SJSA1 (cell line): Measurements from ENCODE around the gene PLEKHO2. TPM values are rescaled to one million over a fixed set of nuclear protein-coding genes. Genes with fewer than 3 reads are reported as not detected.

ENCODE experiments used
- DNase-seq, 2 experiments: peaks; one replicate each; pipeline ENCODE4 v3.0.0-alpha.2; 2015 to 2020; ENCODE audit warnings: low spot score in 2 of 2, low read depth in 1 of 2
- H3K27ac ChIP-seq: fragments of 250-450 bp; sonication (Bioruptor Pico); 2 replicates; pipeline ENCODE4 v1.5.1; 2020; ENCODE audit warnings: mild to moderate bottlenecking, moderate library complexity
- H3K27me3 ChIP-seq: fragments of 250-450 bp; sonication (Bioruptor Pico); replicated peaks from 2 replicates; pipeline ENCODE4 v1.5.1; 2020; ENCODE audit warnings: mild to moderate bottlenecking, moderate library complexity
- H3K36me3 ChIP-seq: fragments of 250-450 bp; sonication (Bioruptor Pico); 2 replicates; pipeline ENCODE4 v1.5.1; 2020; ENCODE audit warnings: mild to moderate bottlenecking
- H3K4me1 ChIP-seq: fragments of 250-450 bp; sonication (Bioruptor Pico); replicated peaks from 2 replicates; pipeline ENCODE4 v1.6.1; 2021; ENCODE audit warnings: mild to moderate bottlenecking
- H3K4me3 ChIP-seq: fragments of 250-450 bp; sonication (Bioruptor Pico); 2 replicates; pipeline ENCODE4 v1.5.1; 2020; ENCODE audit warnings: mild to moderate bottlenecking
- H3K9me3 ChIP-seq: fragments of 250-450 bp; sonication (Bioruptor Pico); replicated peaks from 2 replicates; pipeline ENCODE4 v1.5.1; 2020; ENCODE audit warnings: mild to moderate bottlenecking
- total RNA-seq: library from RNA; depleted of rRNA; stranded (reverse); fragments of >200 nt; shearing (Covaris generic); gene quantifications from 2 replicates; pipeline ENCODE4 v1.2.3, GENCODE V29; 2014

The PLEKHO2 gene
- total RNA-seq, 1 experiment from 2014 or later, result 21.4 TPM

DNA sequence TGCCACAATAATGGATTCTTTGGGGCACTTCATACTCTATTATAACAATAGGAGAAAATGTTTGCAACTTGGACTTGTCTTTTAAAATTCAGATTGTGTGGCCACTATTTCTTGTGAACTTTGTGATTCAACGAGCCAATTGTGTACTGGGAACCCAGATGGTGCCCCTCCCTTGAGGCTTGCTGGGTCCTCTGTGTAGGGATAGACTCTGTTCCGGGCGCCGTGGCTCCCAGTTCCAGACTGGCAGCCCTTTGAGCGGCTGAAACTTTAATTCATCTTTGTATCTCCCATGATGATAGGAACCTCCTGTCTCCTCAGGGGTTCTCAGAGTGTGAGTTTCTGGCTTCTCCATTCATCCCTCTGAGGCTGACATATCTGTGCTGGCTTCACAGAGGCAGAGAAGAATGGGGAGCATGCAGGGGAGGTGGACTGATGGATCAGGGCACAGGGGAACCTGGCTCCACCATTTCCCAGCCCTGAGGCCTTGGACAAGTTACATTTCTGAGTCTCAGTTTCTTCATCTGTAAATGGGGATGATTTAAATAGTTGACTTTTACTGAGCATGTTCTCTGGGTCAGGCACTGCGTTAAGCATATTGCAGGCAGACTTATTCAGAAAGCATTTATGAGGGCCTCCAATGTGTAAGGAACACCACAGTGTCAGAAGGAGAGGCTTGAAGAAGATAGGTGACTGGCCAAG is 54.8 kb downstream of the PLEKHO2 start:
- H3K4me1 ChIP-seq, result peaks cover 48% of the 10 kb centered on the region
- no peak overlapping the region for H3K27ac ChIP-seq

GRCh38 chr15:64897345-64897985 is 55.8 kb downstream of the PLEKHO2 start:
- DNase-seq, result peak in 1 of 2 experiments; percentile 27
- Histone ChIP-seq H3K4me1 (peaks cover 48% of the 10 kb centered on the region), H3K9me3 (peaks cover 5% of the 10 kb centered on the region; the same call in 1 of the 2 replicates), H3K27me3 (no peaks in the 10 kb centered on the region), H3K27ac (peak overlapping the region; percentile 56; the same call in 1 of the 2 replicates), H3K36me3 (no peaks in the 10 kb centered on the region), H3K4me3 (no peak overlapping the region)

More for the DNA sequence above, 54.8 kb downstream of the PLEKHO2 start:
- Histone ChIP-seq H3K27me3 (no peaks in the 10 kb centered on the region), H3K4me3 (no peak overlapping the region), H3K9me3 (peaks cover 5% of the 10 kb centered on the region; the same call in 1 of the 2 replicates), H3K36me3 (no peaks in the 10 kb centered on the region)
- DNase-seq, result no peak

DNA sequence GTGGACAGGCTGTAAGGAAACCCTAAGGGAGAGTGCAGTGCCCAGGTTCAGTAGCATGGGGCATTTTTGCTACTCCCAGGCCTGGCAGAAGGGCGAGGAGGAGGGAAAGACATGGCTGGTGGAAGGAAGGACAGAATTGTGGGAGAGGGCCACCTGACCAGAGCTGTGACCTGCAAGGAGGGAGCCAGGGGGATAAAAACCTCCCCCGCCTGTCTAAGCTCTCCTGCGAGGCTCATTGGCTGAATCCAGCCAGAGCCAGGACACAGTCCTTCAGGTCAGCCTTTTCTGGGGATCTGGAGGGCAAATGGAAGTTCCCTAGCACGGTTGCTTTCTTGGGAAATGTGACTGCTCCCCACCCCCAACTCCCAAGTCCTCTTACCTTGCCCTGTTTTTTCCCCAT is 56.7 kb downstream of the PLEKHO2 start:
- Histone ChIP-seq H3K9me3 (peaks cover 5% of the 10 kb centered on the region; the same call in 1 of the 2 replicates), H3K27ac (no peak overlapping the region), H3K36me3 (no peaks in the 10 kb centered on the region), H3K4me3 (no peak overlapping the region), H3K27me3 (no peaks in the 10 kb centered on the region), H3K4me1 (peaks cover 43% of the 10 kb centered on the region)
- DNase-seq, result no peak

- DNase-seq, result no peak
- peaks cover 5% of the 10 kb centered on the region for H3K9me3 ChIP-seq
- H3K4me3 ChIP-seq, result no peak overlapping the region
- H3K36me3 ChIP-seq, result no peaks in the 10 kb centered on the region
- H3K27me3 ChIP-seq, result no peaks in the 10 kb centered on the region
- peaks cover 22% of the 10 kb centered on the region for H3K4me1 ChIP-seq
- no peak overlapping the region for H3K27ac ChIP-seq
Observed at GRCh38 chr15:64901141-64901540, 59.4 kb downstream of the PLEKHO2 start.

- peaks cover 5% of the 10 kb centered on the region for H3K9me3 ChIP-seq
Observed at GRCh38 chr15:64901914-64902313, 60.2 kb downstream of the PLEKHO2 start.

DNA sequence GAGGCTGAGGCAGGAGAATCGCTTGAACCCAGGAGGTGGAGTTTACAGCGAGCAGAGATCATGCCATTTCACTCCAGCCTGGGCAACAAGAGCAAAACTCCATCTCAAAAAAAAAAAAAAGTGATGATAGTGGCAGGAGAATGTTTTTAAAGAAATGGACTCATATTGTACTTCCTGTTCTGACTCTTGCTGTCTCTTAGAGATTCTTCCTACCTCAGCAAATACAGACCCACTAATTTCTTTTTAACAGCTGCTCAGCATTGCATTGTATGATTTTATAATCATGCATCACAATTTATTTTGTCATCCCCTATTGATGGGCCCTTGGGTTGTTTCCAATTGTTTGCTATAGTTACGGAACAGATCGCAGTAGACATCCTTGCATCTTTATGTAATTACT is 61.1 kb downstream of the PLEKHO2 start:
- H3K4me1 ChIP-seq, result peaks cover 5% of the 10 kb centered on the region
- H3K36me3 ChIP-seq, result no peaks in the 10 kb centered on the region
- no peak overlapping the region for H3K27ac ChIP-seq
- H3K4me3 ChIP-seq, result no peak overlapping the region
- H3K9me3 ChIP-seq, result peaks cover 5% of the 10 kb centered on the region
- no peak for DNase-seq
- no peaks in the 10 kb centered on the region for H3K27me3 ChIP-seq

More at GRCh38 chr15:64901914-64902313, 60.2 kb downstream of the PLEKHO2 start:
- no peak for DNase-seq
- no peaks in the 10 kb centered on the region for H3K36me3 ChIP-seq
- H3K27me3 ChIP-seq, result no peaks in the 10 kb centered on the region
- peaks cover 15% of the 10 kb centered on the region for H3K4me1 ChIP-seq
- no peak overlapping the region for H3K4me3 ChIP-seq
- no peak overlapping the region for H3K27ac ChIP-seq

DNA sequence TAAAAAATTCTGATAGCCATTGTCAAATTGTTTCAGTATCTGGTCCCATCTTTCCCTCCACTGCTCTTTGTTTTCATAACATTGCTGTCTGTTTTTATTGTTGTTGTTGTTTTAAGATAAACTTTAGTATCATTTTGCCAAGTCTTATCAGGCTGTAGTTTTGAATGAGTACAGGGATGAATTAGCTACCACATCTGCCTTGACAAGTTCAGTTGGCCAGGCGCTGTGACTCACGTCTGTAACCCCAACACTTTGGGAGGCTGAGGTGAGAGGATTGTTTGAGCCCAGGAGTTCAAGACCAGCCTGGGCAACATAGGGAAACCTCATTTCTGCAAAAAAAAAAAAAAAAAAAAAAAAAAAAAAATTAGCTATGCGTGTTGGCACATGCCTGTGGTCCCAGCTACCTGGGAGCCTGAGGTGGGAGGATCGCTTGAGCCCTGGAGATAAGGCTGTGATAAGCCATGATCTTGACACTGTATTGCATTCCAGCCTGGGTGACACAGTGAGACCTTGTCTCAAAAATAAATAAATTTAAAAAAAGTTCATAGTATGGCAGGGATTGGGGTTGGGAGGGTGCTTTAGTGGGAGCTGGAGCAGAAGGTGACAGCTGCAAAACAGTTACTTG is 61.7 kb downstream of the PLEKHO2 start:
- H3K27me3 ChIP-seq, result no peaks in the 10 kb centered on the region
- DNase-seq, result no peak
- H3K4me3 ChIP-seq, result no peak overlapping the region

GRCh38 chr15:64904189-64904588 is 62.5 kb downstream of the PLEKHO2 start:
- no peak overlapping the region for H3K4me3 ChIP-seq
- no peaks in the 10 kb centered on the region for H3K36me3 ChIP-seq
- H3K4me1 ChIP-seq, result peaks cover 4% of the 10 kb centered on the region; the same call in 1 of the 2 replicates
- no peak overlapping the region for H3K27ac ChIP-seq
- H3K9me3 ChIP-seq, result peaks cover 5% of the 10 kb centered on the region
- no peak for DNase-seq
- no peaks in the 10 kb centered on the region for H3K27me3 ChIP-seq

More for the DNA sequence above, 61.7 kb downstream of the PLEKHO2 start:
- Histone ChIP-seq H3K9me3 (peaks cover 5% of the 10 kb centered on the region), H3K4me1 (peaks cover 4% of the 10 kb centered on the region; the same call in 1 of the 2 replicates), H3K27ac (no peak overlapping the region), H3K36me3 (no peaks in the 10 kb centered on the region)

DNA sequence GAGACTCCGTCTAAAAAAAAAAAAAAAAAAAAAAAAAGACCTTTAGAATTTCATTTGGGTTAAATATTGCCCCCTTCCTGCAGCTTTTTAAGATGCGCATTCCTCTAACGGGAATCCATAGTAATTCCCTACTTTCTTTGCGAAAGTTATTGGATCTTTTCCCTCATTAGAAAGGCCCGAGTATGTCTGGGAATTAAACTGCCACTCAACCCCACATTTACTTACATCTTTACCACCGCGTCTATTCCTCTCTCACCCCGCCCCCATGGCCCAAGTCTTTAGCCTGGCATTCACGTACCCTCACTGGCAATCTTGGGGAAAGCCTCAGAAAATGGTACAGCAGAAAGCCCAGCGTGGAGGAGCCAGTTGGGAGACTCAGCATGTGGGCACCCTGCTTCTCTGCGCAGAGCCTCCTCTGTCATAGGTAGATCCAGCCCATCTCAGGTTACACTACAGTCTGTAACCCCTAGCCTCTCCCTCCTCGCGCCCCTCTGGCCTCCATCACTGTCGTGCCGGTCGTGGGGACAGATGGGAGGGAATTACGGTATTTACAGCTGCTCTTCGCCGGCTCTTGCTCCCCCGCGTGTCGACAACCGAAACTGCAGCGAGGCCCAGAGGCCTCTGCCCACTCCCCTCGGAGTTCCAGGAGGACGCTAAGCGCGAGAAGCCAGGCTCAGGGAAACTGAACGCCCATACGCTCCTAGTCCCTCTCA is 63.6 kb downstream of the PLEKHO2 start:
- Histone ChIP-seq H3K27me3 (no peaks in the 10 kb centered on the region), H3K36me3 (no peaks in the 10 kb centered on the region), H3K4me1 (peaks cover 4% of the 10 kb centered on the region; the same call in 1 of the 2 replicates), H3K4me3 (no peak overlapping the region), H3K27ac (no peak overlapping the region), H3K9me3 (peaks cover 5% of the 10 kb centered on the region)
- peak; percentile 42 to 67 for DNase-seq

DNA sequence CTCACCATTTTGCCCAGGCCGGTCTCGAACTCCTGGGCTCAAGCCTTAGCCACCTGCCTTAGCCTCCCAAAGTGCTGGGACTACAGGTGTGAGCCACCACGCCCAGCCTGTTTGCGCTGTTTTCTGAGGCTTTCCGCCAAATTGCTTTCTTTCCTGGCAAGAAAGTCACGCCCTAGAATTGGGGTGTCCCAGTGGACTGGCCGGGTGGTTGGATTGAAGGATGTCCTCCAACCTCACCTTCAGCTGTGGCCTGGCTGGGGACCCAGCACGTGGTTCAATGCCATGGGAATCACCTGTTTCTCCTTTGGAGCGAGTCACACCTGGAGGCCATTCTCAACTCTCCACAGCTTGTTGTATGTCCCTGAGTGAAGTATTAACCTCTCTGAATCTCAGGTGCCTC is 64.2 kb downstream of the PLEKHO2 start:
- no peaks in the 10 kb centered on the region for H3K36me3 ChIP-seq
- peaks cover 4% of the 10 kb centered on the region; the same call in 1 of the 2 replicates for H3K4me1 ChIP-seq
- H3K27ac ChIP-seq, result no peak overlapping the region
- peaks cover 1% of the 10 kb centered on the region for H3K9me3 ChIP-seq
- H3K4me3 ChIP-seq, result no peak overlapping the region
- no peak for DNase-seq
- H3K27me3 ChIP-seq, result no peaks in the 10 kb centered on the region

DNA sequence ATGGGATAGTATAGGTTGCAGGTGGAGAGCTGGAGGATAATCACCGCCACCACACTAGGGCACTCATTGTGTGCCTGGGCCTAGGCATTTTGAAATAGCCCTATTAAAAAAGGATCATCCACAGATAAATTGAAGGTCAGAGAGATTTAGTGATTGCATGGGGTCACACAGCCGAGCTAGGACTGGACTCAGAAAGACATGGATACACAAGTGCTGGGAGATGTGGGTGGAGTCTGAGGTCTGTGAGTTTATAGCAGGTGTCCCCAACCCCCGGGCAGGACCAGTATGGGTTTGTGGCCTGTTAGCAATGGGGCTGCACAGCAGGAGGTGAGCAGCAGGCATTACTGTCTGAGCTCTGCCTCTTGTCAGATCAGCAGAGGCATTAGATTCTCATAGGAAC is 64.7 kb downstream of the PLEKHO2 start:
- no peak for DNase-seq
- no peak overlapping the region for H3K27ac ChIP-seq
- no peaks in the 10 kb centered on the region for H3K36me3 ChIP-seq
- H3K4me3 ChIP-seq, result no peak overlapping the region
- no peaks in the 10 kb centered on the region for H3K27me3 ChIP-seq
- H3K9me3 ChIP-seq, result no peaks in the 10 kb centered on the region; the same call in none of the 2 replicates
- H3K4me1 ChIP-seq, result peaks cover 8% of the 10 kb centered on the region

DNA sequence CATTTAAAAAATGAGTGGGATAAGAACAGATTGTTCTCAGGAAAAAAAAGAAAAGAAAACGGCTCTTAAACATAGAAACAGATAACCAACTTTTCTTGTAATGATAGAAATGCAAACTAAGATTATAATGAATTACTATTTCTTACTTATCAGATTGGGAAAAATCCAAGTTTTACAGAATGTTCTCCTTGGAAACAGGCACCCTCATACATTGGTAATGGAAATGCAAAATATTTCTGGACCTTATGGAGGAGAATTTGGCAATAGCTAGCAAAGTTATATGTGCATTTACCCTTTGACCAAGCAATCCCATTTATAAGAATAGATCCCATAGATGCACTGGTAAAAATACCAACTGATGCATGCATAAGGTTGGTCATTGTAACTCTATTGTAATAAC is 66.3 kb downstream of the PLEKHO2 start:
- H3K27me3 ChIP-seq, result no peaks in the 10 kb centered on the region
- H3K4me3 ChIP-seq, result no peak overlapping the region
- H3K27ac ChIP-seq, result no peak overlapping the region
- DNase-seq, result no peak
- H3K36me3 ChIP-seq, result no peaks in the 10 kb centered on the region
- peaks cover 18% of the 10 kb centered on the region for H3K4me1 ChIP-seq
- H3K9me3 ChIP-seq, result no peaks in the 10 kb centered on the region; the same call in 1 of the 2 replicates

GRCh38 chr15:64909546-64909945 is 67.8 kb downstream of the PLEKHO2 start:
- Histone ChIP-seq H3K27ac (no peak overlapping the region), H3K4me3 (no peak overlapping the region), H3K9me3 (no peaks in the 10 kb centered on the region; the same call in 1 of the 2 replicates), H3K27me3 (no peaks in the 10 kb centered on the region), H3K4me1 (peaks cover 18% of the 10 kb centered on the region), H3K36me3 (no peaks in the 10 kb centered on the region)
- DNase-seq, result no peak
